GM21447 (cell line): ENCODE data around the gene TMEM198.

Experiments
- ATAC-seq: cut with Tn5 transposase; IDR thresholded peaks from one replicate; pipeline ENCODE4 v1.9.1; 2021; ENCODE audit not compliant: unreplicated experiment

TMEM198 gene

DNA sequence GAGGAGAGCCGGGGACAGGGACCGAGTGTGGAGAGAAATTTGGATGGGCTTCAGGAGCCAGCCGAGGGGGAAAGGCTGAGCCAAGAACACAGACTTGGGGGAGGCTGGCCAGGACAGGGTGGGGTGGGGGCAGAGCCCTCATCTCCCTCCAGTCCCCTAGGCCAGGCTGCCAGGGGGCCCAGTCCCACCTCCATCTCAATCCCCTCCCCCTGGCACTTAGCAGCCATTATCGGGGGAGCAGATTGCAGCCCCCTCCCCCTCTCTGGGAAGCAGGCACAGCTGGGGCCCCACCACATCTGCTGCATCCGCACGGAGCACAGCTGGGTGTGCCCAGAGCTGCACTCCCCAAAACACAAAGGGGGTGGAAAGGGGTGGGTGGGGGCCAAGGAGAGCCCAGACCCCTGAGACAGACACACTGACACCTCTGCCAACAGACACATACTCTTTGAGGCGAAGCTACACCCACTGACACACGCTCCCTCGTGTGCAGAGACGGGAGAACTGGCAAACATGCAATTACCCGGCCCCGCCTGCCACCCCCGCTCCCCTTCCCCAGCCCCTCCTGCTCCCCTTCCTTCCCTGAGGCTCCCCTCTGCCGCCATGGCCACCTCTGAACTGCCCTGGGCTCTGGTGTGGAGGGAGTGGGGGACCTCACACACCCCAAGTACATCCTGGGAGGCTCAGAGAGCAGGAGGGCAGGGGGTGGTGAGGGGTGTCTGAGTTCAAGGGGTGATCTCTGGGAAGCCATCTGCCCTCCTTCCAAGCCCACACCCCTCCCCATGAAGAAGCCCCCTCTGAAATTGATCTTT, 34.7 kb upstream of the TMEM198 start:
- peak; percentile 27 for ATAC-seq

DNA sequence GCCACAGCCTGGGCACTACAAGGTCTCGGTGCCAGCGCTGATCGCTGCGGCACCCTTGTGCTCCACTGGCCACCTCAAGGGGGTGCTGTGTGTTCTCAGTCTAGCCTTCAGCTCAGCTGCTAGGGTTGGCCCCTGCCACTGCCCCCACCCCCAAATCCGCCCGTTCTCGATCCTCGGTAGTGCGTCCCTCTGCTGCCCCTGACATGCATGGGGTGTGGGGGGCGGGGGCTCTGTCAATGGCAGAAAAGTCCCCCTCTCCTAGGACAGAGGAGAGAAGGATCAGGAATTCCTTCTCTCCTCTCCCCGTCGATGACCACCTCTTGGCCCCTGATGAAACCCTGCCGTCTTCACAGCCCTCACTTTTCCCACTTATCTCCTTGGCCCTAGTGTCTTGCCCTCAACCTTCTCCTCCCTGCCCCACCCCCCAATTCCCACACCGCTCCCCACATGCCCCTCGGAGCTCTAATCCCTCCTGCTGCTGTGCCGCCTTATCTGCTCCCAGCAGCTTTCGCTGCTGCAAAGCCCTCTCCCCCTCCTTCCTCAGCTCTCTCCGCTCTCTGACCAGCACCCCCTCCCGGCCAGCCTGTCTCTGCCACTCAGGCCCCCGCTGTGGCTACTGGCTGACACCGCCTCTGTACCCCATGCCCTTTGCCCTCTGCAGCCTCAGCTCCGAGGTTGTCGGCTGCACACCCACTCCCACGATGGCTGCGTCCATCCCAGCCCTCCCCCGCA, 33.9 kb upstream of the TMEM198 start:
- peak; percentile 76 for ATAC-seq

DNA sequence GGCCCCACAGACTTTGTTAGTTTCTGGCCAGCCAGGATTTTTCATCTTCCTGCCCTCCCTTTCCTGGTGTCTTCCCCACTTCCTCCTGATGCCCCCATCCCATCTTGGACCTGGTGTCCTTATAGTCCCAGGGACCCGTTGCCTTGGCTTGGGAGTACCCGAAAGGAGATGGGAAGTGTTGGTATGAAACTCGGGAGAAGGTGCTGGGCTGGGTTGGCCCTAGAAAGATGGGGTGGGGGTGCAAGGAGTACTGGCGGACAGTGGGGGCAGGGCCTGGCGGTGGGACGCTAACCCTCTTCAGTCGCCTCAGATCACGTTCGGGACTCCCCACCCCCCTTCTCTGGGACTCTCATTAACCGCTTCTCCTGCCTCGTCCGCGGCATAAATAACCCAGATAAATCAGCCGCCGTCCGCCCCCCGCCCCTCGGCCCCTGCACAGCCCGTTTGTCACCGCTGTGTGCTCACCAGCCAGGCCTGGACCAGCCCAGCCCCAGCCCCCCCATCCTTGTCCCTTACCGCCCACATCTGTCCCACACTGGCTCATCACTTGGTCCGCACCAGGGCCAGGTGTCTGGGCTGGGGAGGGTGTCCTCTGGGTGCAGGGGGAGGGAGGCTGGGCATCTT, 33.2 kb upstream of the TMEM198 start:
- no peak for ATAC-seq

DNA sequence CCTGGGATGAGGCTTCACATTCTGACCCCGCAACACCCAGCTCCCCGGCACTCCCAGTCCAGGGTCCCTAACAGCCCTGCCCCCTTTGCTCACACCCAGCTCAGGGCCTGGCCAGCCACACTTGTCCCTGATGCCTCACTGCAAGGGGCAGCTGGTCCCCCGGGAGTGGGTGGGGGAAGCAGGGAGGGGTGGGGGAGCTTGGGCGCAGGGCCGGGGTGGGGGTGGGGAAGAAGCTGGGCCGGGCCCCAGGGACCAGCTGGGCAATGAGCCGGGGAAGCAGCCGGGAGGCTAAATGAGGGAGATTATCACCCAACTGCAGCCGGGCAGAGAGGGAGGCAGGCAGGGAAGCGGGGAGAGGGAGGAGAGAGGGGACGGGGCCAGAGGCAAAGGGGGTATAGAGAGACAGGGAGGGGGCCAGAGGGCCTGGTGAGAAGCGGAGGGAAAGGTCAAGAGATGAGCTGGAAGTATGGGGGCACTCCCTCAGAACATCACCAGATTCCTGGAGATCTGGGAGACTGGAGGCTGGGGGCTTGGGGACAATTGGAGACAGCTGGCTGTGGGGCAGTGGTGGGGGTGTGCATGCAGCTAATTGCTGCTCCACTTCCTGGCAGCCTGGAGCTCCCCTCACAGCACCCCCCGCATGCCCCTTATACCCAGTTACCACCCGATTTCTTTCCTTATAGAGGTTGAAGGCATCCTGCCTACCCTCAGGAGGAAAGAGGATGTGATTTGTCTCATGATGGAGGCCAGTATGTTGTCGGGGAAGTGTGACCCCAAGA, 32.1 kb upstream of the TMEM198 start:
- no peak for ATAC-seq

DNA sequence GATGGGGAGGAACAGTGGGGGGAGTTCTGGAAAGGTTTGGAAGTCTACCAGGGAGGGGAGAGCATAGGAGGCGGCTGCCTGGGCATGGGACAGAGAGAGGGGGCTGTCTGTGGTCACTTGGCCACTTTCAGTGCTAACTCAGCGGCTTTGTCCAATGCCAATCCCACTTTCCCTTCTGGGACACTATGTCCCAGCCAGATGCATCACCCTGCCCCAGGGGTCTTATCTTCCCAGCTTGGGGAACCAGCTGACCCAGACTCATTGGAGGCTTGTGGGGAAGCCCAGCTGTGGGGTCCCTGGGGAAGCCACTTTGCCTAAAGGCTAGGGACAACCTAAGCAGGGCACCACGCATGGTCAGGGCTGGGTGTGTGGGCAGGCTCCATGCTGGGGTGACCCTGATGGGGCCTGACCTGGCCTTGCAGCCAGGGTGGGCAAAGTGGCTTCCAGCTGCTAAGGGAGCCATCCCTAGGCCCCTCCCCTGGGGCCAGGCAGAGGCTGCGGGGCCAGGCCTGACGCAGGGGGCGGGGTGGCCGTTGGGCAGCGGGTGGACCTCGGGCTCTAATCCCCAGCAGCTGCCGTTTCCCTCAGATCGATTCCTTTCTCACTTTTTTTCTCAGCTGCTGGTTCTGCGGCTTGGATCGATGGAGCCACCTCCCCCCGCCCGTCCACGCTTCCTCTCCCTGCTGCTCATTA, 31.2 kb upstream of the TMEM198 start:
- ATAC-seq: no peak

DNA sequence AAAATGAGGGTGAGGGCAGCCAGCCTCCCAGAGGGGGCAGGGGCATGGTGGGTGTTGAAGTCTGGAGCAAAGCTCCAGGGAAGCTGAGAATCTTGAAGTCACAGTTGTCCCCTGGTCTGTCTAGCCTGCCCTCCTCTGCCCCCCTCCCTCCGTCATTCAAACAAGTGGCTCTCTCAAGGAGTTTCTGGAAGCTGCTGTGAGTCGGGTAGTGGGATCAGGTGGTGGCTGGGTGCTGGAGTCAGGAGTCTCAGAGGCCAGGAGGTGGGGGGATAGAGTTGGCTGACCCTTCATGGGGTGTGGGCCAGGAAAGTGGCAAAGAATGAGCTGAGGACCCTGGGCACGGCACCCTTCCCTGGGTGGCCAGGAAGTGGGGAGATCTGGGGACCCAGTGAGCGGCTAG, 30.0 kb upstream of the TMEM198 start:
- ATAC-seq: no peak

DNA sequence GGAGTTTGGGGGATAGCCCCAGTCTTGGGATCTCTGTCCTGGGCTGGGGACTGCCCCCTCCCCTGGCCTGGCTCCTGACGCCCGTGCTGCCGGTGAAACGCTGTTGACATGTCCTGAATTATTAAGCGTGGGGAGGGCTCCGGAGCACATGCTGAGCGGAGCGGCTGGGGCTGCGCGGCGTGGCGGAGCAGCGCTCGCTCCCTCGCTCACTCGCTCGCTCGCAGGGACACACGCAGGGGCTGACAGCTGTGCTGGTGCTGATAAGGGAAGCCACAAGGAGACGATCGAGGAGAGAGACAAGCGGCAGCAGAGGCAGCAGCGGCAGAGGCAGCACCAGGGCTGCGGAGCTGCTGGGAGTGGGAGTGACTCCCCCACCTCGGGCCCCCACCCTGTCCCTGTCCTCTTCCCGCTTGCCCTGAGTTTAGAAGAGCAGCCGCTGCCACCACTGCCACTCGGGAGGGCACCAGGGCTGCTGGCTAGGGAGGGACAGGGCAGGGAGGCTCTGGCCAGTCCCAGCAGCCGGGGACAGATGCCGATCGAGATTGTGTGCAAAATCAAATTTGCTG, 29.5 kb upstream of the TMEM198 start, which contains the start of gene ASIC4:
Gene ASIC4, plus strand, starts transcription at position 287 of the 566 bp plus-strand sequence. Its CDS starts 243 bp downstream, at position 530.
- no peak for ATAC-seq

DNA sequence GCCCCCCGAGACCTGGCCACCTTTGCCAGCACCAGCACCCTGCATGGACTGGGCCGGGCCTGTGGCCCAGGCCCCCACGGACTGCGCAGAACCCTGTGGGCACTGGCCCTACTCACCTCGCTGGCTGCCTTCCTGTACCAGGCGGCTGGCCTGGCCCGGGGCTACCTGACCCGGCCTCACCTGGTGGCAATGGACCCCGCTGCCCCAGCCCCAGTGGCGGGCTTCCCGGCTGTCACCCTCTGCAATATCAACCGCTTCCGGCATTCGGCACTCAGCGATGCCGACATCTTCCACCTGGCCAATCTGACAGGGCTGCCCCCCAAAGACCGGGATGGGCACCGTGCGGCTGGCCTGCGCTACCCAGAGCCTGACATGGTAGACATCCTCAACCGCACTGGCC, 29.0 kb upstream of the TMEM198 start:
- ATAC-seq: no peak

DNA sequence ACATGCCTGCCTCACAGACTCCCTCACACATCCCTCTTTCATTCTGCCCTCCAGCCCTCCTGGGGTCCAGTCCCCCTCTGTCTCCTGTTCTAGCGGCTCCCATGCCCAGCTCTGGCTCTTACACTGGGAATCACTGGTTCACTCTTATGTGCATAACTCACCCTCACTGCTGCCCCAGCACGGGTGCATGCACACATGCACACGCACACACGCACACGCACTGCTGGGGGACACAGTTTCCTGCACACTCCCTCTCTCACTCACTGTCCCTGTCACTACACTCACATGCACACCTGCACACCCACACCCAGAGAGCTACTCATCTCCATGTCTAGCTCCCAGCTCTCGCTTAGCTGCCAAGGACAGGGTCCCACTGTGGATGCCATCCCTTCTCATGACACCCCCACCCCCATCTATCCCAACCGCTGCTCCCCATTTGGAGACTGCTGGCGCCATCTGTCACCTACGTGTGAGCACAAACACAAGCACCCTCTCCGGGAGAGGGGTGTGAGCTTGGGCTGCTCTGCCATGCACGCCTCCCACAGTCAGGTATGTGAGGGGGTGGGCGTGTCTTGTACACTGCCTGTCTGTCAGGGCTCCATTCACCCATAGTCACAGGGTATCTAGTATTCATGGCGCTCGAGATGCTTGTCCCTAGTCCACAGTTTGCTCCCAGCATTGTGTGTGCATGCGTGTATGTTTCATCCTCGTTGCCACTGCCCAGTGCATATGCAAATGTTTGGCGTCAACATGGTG, 27.8 kb upstream of the TMEM198 start:
- ATAC-seq: no peak

DNA sequence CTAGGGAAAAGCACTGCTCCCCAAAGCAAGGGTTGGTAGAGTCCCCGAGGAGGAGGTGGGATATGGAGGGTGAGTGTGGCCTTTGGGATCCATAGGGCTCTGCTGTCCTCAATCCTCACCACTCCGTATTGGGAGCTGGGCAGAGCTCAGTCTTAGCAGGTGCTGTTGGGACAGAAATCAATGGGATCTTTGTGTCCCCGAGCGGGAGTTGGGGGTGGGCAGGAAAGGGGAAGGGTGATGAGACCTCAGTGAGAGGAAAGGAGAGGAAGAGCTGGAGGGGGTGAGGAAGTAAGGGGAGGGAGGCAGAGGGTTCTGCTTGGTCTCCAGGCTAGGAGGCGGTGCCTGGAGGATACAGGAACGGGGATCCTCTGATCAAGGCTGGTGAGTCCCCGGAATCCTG, 26.9 kb upstream of the TMEM198 start:
- ATAC-seq: no peak

DNA sequence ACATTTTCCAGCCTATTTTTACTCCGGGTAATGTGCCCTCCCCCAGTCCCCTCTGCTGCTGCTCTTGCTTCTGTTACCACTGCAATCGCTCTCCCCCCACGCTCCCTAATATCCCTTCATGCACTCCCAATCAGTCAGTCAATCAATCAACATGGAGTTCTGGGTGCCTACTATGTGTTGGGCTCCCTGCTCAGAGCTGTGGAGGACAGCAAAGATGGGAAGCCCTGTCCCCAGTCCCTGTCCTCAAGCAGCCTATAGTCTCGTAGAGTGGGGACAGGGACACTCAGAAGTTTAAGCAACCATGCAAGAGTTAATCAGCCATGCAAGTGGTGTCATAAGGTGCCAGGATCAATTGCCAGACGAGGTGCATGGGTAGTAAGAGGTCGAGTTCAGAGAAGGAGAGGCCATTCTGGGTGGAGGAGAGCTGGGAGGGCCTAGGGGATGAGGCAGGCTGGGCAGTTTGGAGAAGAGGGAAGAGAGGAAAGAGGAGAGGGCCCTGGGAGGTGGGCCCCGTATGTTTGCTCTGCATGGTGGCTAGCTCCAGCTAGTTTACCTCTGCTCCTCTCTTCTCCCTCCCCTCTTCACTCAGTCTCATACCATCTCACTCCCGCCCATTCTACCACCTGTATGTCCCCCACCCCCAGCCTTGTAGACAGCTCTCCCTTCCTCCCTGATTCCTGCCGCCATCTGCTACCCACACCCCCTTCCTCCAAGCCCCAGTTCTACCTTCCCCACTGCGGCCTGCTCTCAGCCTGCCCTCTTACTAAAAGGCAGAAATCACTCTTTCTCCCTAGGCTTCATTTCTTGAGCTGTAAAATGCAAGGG, 25.7 kb upstream of the TMEM198 start:
- ATAC-seq: no peak

DNA sequence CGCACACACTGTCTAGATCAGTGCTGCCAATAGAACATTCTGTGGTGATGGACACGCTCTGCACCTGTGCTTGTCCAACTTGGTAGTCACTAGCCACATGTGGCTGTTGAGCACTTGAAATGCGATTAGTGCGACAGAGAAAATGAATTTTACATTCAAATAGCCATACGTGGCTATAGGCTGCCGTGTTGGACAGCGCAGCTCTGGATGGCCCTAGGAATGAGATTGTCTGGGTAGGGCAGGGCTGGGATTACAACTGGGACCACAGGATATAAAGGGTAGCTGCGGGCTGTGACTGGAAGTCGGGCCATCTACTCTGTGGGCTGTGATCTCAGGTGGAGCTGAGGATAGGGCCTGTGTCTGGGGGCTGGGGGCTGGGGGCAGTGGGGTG, 24.3 kb upstream of the TMEM198 start:
- ATAC-seq: no peak

DNA sequence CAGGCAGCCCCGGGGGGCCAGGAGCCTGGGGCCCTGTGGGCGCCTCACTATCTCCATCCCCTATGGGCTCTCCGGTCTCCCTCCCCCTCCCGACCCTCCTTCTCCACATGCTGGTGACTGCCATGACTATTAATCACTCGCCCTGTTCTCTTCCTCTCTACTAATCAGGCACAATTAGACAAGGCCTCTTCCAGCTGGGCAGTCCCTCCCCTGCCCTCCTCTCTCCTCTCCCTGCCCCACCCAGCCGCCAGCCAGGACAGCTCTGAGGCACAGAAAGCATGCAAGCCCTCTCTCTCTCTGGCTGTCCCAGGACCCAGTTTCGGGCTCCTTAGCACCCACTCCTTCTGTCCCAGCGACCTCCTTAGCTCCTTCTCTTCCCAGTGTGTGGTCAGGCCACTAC, 23.7 kb upstream of the TMEM198 start:
- ATAC-seq: no peak

DNA sequence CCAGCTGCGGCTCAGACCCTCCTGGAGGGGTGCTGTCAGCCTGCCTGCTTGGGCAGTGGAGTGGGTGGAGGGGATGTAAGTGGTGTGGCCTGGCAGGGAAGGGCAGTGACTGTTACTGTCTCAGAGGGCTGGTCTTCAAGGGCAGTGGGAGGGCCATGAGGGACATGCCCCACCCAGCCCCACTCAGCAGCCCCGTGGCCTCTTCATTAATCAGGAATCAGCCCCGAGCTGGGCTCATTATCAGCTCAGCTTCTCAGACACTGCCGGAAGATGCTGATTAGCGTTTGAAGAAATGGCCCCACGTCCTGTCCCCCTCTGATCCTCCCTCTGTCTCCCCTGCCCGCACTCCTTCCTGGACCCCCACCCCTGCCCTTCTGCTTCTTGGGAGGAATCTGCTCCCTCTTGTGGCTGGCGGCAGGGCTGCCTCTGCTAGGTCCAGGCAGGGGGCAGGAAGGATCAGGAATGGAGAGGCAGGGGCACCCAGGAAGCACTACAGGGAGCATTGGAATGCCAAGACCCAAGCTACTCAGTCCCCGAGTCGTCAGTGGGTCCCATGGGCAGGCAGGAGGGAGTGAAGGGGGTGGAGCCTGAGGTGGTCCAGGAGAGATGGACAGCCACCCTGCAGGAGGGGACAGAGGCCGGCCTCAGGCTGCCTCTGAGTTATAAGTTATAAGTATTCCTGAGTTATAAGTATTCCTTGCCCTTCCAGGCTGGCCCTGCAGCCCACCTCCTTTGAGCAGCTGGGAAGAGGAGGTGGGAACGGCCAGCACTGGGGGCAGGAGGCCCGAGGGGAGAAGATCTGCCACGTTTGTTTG, 22.6 kb upstream of the TMEM198 start:
- no peak for ATAC-seq

DNA sequence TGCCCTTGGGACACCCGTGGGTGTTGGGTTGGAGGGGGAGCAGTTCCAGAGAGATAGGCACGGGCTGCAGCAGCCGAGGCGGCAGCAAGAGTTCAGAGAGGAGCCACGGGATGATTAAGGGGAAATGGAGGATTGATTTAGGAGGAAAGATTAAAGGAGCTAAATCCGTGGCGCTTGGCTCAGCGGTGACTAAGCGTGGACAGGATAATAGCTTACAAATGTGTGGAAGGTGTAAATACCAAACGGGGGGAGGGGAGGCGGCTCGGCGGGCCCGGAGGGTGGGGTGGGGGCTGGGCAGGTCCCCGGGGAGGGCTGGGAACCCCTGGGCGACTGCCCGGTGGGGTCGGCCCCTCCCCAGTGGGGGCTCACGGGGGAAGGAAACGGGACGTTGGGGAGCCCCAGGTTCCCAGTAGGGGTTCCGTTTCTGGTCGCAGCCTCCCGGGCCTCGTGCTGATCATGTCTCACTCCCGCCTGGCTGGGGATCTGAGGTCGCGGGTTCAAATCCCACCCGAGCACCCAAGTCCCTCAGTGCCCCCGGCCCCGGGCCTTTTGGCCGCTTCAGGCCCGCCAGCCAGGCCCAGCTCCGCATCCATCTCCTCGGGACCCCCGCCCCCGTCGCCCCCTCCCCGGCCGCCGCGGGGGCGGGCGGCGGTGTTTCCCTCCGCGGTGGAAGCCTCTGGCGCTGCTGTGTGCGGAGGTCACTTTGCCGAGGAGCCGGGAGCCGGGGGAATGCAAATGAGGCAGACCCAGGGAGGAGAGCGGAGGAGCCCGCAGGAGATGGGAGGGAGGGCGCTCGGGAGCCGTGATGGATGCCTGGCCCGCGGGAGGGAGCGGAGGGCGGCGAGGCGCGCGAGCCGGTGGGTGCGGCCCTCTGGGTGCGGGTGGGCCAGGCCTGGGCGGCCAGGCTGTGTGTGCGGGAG, 21.5 kb upstream of the TMEM198 start:
- ATAC-seq: no peak

DNA sequence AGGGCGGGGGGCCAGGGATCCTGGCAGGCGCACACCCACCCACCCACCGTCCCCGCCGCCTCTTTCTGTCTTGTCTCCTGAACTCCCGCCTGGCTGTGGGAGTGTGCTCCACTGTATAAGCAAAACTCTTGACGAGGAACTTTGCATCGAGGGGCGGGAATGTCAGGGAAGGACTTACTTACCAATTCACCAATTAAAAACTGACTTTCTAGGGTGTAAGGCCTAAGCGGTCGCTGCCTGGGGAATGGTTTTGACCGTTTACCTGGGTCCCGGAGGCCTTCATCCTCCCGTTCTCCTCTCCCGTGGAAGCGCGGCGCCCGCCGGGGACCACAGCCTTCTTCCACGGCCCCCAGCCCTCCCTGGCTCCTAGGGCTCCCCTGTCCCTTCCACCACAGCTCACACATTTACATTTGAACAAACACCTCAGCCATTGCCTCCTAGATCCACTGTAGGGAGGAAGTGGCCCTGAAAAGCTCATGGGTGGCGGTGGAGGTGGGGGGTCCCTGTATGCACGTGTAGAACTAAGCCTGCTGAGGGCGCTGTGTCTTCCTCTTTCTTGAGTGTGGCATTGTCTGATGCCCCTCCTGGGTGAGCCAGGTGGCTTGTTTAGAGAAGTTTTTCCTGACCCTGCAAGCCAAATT, 20.7 kb upstream of the TMEM198 start:
- no peak for ATAC-seq
